Measurements from ENCODE around the gene SRPK2.

- TF ChIP-seq ZNF473 (tag by site-specific recombination; IDR thresholded peaks at IDR 0.05) = no peak
- no peak for TF ChIP-seq CTCF (tag by site-specific recombination; IDR thresholded peaks at IDR 0.05)
- no peak for TF ChIP-seq ZNF785 (tag by site-specific recombination; IDR thresholded peaks at IDR 0.05)
- no peak for TF ChIP-seq ZNF423 (tag by site-specific recombination; IDR thresholded peaks at IDR 0.05)
- no peak for TF ChIP-seq ZNF37A (tag by site-specific recombination; IDR thresholded peaks at IDR 0.05)
- TF ChIP-seq ZNF239 (tag by site-specific recombination; IDR thresholded peaks at IDR 0.05) = no peak
- TF ChIP-seq SP2 (tag by site-specific recombination; IDR thresholded peaks at IDR 0.05) = no peak
- no peak for TF ChIP-seq ZNF555 (tag by site-specific recombination; conservative IDR thresholded peaks at IDR 0.05)
- no peak for TF ChIP-seq KLF10 (tag by site-specific recombination; IDR thresholded peaks at IDR 0.05)
- TF ChIP-seq ZNF561 (tag by site-specific recombination; IDR thresholded peaks at IDR 0.05; ENCODE audit: borderline replicate concordance) = no peak
- no peak for TF ChIP-seq KLF8 (tag by site-specific recombination; IDR thresholded peaks at IDR 0.05)
- no peak for TF ChIP-seq ZNF146 (tag by site-specific recombination; IDR thresholded peaks at IDR 0.05)
- TF ChIP-seq REPIN1 (tag by site-specific recombination; IDR thresholded peaks at IDR 0.05; ENCODE audit: low read depth) = no peak
Observed at GRCh38 chr7:105345725-105346124, 43.0 kb downstream of the SRPK2 start.

Measured in HEK293 (cell line).